Measurements from ENCODE around the gene SERINC1. TPM values are rescaled to one million over a fixed set of nuclear protein-coding genes. Genes with fewer than 3 reads are reported as not detected.

The SERINC1 gene
- total and polyA plus RNA-seq, 9 of the 15 experiments (the other 6 are each of a cell fraction or from before 2014, with no cell fraction given) = 28.8 to 64.6 (median 39.7) TPM

DNA sequence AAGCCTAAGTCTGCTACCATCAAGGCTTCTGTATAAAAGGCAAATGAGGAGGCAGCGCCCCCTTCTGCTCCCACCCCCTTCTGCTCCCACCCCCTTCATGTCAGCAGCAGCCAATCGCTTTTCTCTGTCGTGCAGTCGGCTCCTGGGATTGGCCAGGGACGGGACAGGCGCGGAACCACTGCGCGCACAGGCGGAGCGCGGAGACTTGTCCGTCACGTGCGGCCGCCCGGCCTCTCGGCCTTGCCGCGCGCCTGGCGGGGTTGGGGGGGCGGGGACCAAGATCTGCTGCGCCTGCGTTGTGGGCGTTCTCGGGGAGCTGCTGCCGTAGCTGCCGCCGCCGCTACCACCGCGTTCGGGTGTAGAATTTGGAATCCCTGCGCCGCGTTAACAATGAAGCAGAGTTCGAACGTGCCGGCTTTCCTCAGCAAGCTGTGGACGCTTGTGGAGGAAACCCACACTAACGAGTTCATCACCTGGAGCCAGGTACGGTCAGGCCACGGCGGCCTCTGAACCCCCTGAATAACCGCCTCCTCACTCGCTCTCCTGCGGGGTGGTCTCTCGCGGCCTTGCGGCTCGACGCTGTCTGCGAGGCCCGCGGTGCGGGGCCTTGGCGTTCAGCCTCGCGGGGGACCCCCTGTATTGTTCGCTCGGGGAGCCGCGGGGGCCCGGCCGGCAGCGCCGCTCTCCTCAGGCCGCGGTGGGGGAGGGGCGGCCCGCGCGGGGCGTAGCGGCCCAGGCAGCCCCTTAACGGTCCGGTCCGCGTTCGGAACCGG is 72.1 kb downstream of the SERINC1 start, which contains the start of gene HSF2 (continued):
- no peak for TF ChIP-seq ZNF408 (CRISPR knock-in tag; IDR thresholded peaks at IDR 0.05; ENCODE audit: low read depth)
- TF ChIP-seq, protein P1, sequence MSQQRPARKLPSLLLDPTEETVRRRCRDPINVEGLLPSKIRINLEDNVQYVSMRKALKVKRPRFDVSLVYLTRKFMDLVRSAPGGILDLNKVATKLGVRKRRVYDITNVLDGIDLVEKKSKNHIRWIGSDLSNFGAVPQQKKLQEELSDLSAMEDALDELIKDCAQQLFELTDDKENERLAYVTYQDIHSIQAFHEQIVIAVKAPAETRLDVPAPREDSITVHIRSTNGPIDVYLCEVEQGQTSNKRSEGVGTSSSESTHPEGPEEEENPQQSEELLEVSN (IDR thresholded peaks at IDR 0.05; ENCODE audit: borderline replicate concordance in 1 of 2, extremely low read depth in 1 of 2, insufficient read depth in 1 of 2, insufficient read length in 1 of 2, low read depth in 1 of 2, low read length in 1 of 2, poor library complexity in 1 of 2, severe bottlenecking in 1 of 2) = peak; percentile 84 to 96
- no peak for TF ChIP-seq HDAC3 (IDR thresholded peaks at IDR 0.05; ENCODE audit: borderline replicate concordance, partially characterized antibody)
- TF ChIP-seq ZNF696 (CRISPR knock-in tag; conservative IDR thresholded peaks at IDR 0.05) = no peak
- TF ChIP-seq, protein P2, sequence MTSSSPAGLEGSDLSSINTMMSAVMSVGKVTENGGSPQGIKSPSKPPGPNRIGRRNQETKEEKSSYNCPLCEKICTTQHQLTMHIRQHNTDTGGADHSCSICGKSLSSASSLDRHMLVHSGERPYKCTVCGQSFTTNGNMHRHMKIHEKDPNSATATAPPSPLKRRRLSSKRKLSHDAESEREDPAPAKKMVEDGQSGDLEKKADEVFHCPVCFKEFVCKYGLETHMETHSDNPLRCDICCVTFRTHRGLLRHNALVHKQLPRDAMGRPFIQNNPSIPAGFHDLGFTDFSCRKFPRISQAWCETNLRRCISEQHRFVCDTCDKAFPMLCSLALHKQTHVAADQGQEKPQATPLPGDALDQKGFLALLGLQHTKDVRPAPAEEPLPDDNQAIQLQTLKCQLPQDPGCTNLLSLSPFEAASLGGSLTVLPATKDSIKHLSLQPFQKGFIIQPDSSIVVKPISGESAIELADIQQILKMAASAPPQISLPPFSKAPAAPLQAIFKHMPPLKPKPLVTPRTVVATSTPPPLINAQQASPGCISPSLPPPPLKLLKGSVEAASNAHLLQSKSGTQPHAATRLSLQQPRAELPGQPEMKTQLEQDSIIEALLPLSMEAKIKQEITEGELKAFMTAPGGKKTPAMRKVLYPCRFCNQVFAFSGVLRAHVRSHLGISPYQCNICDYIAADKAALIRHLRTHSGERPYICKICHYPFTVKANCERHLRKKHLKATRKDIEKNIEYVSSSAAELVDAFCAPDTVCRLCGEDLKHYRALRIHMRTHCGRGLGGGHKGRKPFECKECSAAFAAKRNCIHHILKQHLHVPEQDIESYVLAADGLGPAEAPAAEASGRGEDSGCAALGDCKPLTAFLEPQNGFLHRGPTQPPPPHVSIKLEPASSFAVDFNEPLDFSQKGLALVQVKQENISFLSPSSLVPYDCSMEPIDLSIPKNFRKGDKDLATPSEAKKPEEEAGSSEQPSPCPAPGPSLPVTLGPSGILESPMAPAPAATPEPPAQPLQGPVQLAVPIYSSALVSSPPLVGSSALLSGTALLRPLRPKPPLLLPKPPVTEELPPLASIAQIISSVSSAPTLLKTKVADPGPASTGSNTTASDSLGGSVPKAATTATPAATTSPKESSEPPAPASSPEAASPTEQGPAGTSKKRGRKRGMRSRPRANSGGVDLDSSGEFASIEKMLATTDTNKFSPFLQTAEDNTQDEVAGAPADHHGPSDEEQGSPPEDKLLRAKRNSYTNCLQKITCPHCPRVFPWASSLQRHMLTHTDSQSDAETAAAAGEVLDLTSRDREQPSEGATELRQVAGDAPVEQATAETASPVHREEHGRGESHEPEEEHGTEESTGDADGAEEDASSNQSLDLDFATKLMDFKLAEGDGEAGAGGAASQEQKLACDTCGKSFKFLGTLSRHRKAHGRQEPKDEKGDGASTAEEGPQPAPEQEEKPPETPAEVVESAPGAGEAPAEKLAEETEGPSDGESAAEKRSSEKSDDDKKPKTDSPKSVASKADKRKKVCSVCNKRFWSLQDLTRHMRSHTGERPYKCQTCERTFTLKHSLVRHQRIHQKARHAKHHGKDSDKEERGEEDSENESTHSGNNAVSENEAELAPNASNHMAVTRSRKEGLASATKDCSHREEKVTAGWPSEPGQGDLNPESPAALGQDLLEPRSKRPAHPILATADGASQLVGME (CRISPR knock-in tag; IDR thresholded peaks at IDR 0.05) = no peak
- no peak for TF ChIP-seq SMAD4 (CRISPR knock-in tag; conservative IDR thresholded peaks at IDR 0.05)
- TF ChIP-seq LEF1 (IDR thresholded peaks at IDR 0.05) = no peak
- TF ChIP-seq, protein P3, sequence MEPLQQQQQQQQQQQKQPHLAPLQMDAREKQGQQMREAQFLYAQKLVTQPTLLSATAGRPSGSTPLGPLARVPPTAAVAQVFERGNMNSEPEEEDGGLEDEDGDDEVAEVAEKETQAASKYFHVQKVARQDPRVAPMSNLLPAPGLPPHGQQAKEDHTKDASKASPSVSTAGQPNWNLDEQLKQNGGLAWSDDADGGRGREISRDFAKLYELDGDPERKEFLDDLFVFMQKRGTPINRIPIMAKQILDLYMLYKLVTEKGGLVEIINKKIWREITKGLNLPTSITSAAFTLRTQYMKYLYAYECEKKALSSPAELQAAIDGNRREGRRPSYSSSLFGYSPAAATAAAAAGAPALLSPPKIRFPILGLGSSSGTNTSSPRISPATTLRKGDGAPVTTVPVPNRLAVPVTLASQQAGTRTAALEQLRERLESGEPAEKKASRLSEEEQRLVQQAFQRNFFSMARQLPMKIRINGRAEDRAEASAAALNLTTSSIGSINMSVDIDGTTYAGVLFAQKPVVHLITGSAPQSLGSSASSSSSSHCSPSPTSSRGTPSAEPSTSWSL (CRISPR knock-in tag; IDR thresholded peaks at IDR 0.05; ENCODE audit: borderline replicate concordance) = no peak
- TF ChIP-seq, protein P4, sequence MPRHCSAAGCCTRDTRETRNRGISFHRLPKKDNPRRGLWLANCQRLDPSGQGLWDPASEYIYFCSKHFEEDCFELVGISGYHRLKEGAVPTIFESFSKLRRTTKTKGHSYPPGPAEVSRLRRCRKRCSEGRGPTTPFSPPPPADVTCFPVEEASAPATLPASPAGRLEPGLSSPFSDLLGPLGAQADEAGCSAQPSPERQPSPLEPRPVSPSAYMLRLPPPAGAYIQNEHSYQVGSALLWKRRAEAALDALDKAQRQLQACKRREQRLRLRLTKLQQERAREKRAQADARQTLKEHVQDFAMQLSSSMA (CRISPR knock-in tag; IDR thresholded peaks at IDR 0.05) = no peak
- no peak for TF ChIP-seq RHOXF2B (CRISPR knock-in tag; conservative IDR thresholded peaks at IDR 0.05)
- TF ChIP-seq RBM15 (IDR thresholded peaks at IDR 0.05; ENCODE audit: insufficient read depth, low read length) = no peak
- TF ChIP-seq, protein P5, sequence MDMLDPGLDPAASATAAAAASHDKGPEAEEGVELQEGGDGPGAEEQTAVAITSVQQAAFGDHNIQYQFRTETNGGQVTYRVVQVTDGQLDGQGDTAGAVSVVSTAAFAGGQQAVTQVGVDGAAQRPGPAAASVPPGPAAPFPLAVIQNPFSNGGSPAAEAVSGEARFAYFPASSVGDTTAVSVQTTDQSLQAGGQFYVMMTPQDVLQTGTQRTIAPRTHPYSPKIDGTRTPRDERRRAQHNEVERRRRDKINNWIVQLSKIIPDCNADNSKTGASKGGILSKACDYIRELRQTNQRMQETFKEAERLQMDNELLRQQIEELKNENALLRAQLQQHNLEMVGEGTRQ (CRISPR knock-in tag; IDR thresholded peaks at IDR 0.05) = peak; percentile 90
- TF ChIP-seq ZNF511 (CRISPR knock-in tag; IDR thresholded peaks at IDR 0.05) = 0 out of 2 replicates have a peak, but pooled peaks have one; percentile 74
- TF ChIP-seq MAFG (tag; conservative IDR thresholded peaks at IDR 0.05) = no peak
- no peak for TF ChIP-seq BRF1 (IDR thresholded peaks at IDR 0.05; ENCODE audit: borderline replicate concordance, extremely low read depth, insufficient read length)
- no peak for TF ChIP-seq MCM5 (IDR thresholded peaks at IDR 0.05; ENCODE audit: low read depth)
